IMR-90 (cell line): Measurements from ENCODE around the gene EBI3. TPM values are rescaled to one million over a fixed set of nuclear protein-coding genes. Genes with fewer than 3 reads are reported as not detected.
"Not testable (repeated sequence)": the region's sequence is repeated elsewhere in the genome, so short reads cannot be mapped to it uniquely, and the experiment has no call there.

Experiments used
- ATAC-seq: fragments of 200-7000 bp; cut with Tn5 transposase; 2 replicates; pipeline ENCODE4 v1.9.1; 2020; ENCODE audit warnings: low read depth, mild to moderate bottlenecking, moderate library complexity
- BruUV-seq: library from RNA; stranded (reverse); fragments of 400-500 nt; replicated peaks from 2 replicates; lab custom pipeline; 2021; lab: Mats Ljungman, UMichigan
- CTCF ChIA-PET: fragments of 300-600 bp; formaldehyde crosslinking; extraction: SDS; loops from one replicate; lab custom pipeline; 2021; ENCODE audit warnings: antibody characterized with exemption; lab: Yijun Ruan, JAX
- POLR2A ChIA-PET: fragments of 300-600 bp; sonication (Branson Sonifier 250); formaldehyde crosslinking; loops from one replicate; lab custom pipeline; 2022; ENCODE audit warnings: antibody characterized with exemption; ENCODE audit not compliant: unreplicated experiment; lab: Charles Lee
- DNase-seq: peaks from one replicate; pipeline ENCODE4 v3.0.0; 2013
- H2AFZ ChIP-seq: replicated peaks from 2 replicates; pipeline ENCODE3; 2013; ENCODE audit warnings: low read length, mild to moderate bottlenecking; ENCODE audit not compliant: poor library complexity
- H2AK5ac ChIP-seq: 2 replicates; pipeline ENCODE4 v1.6.1; 2013; ENCODE audit warnings: low read depth, low read length, inconsistent platforms
- H2AK9ac ChIP-seq: replicated peaks from 2 replicates; pipeline ENCODE3; 2013; ENCODE audit warnings: mild to moderate bottlenecking, low read depth, low read length, moderate library complexity; ENCODE audit not compliant: poor library complexity
- H2BK120ac ChIP-seq: 2 replicates; pipeline ENCODE4 v1.6.1; 2013; ENCODE audit warnings: low read depth, low read length, inconsistent platforms
- H2BK15ac ChIP-seq: 3 replicates; pipeline ENCODE4 v1.6.1; 2013; ENCODE audit warnings: low read depth, low read length, inconsistent platforms
- H2BK20ac ChIP-seq: 2 replicates; pipeline ENCODE4 v1.6.1; 2013; ENCODE audit warnings: low read depth, mild to moderate bottlenecking, inconsistent platforms, low read length, moderate library complexity
- H2BK5ac ChIP-seq: 2 replicates; pipeline ENCODE4 v1.6.1; 2013; ENCODE audit warnings: mild to moderate bottlenecking, low read depth, low read length, inconsistent platforms; ENCODE audit not compliant: poor library complexity, severe bottlenecking
- H3K14ac ChIP-seq: replicated peaks from 2 replicates; pipeline ENCODE4 v1.6.1; 2013; ENCODE audit warnings: low read depth, low read length, inconsistent platforms
- H3K18ac ChIP-seq: 2 replicates; pipeline ENCODE4 v1.6.1; 2013; ENCODE audit warnings: low read depth, low read length, control low read depth
- H3K23ac ChIP-seq: 2 replicates; pipeline ENCODE4 v1.6.1; 2013; ENCODE audit warnings: low read depth, low read length, inconsistent platforms
- H3K27ac ChIP-seq: 2 replicates; pipeline ENCODE4 v1.5.1; 2013; ENCODE audit warnings: mild to moderate bottlenecking, control low read depth, low read length; ENCODE audit not compliant: insufficient read depth
- H3K27me3 ChIP-seq: 2 replicates; pipeline ENCODE4 v1.6.1; 2013; ENCODE audit warnings: low read length; ENCODE audit not compliant: control insufficient read depth, insufficient read depth
- H3K36me3 ChIP-seq: 2 replicates; pipeline ENCODE4 v1.6.1; 2013; ENCODE audit warnings: low read length, mixed read lengths; ENCODE audit not compliant: control insufficient read depth, insufficient read depth
- H3K4ac ChIP-seq: 2 replicates; pipeline ENCODE4 v1.6.1; 2013; ENCODE audit warnings: low read depth, low read length, inconsistent platforms
- H3K4me1 ChIP-seq: 2 replicates; pipeline ENCODE4 v1.6.1; 2013; ENCODE audit warnings: low read length, mixed read lengths; ENCODE audit not compliant: control insufficient read depth, insufficient read depth
- H3K4me2 ChIP-seq: 2 replicates; pipeline ENCODE4 v1.6.1; 2013; ENCODE audit warnings: low read depth, mild to moderate bottlenecking, control low read depth, low read length, moderate library complexity
- H3K4me3 ChIP-seq: 2 replicates; pipeline ENCODE4 v1.5.1; 2013; ENCODE audit warnings: low read depth, mild to moderate bottlenecking, control low read depth, low read length, moderate library complexity; ENCODE audit not compliant: insufficient read depth
- H3K56ac ChIP-seq: 2 replicates; pipeline ENCODE4 v1.6.1; 2013; ENCODE audit warnings: low read length, inconsistent platforms; ENCODE audit not compliant: insufficient read depth; ENCODE audit errors: extremely low read depth
- H3K79me1 ChIP-seq, 2 experiments: 2 replicates each; pipeline ENCODE4 v1.6.1; 2013; ENCODE audit warnings: low read length in 2 of 2, inconsistent platforms in 1 of 2, low read depth in 1 of 2
- H3K9ac ChIP-seq: 2 replicates; pipeline ENCODE4 v1.6.1; 2013; ENCODE audit warnings: low read depth, low read length, control low read depth
- H3K9me1 ChIP-seq: 2 replicates; pipeline ENCODE4 v1.6.1; 2013; ENCODE audit warnings: low read length, inconsistent platforms; ENCODE audit not compliant: insufficient read depth
- H3K9me3 ChIP-seq: 2 replicates; pipeline ENCODE4 v1.6.1; 2013; ENCODE audit warnings: low read length; ENCODE audit not compliant: control insufficient read depth, insufficient read depth
- H4K20me1 ChIP-seq: 2 replicates; pipeline ENCODE4 v1.6.1; 2013; ENCODE audit warnings: low read length, inconsistent platforms; ENCODE audit not compliant: insufficient read depth
- H4K5ac ChIP-seq: 2 replicates; pipeline ENCODE4 v1.6.1; 2013; ENCODE audit warnings: mild to moderate bottlenecking, low read depth, low read length, control low read depth
- H4K8ac ChIP-seq, 2 experiments: 2 replicates each; pipeline ENCODE4 v1.6.1; 2013; ENCODE audit warnings: low read depth in 2 of 2, low read length in 2 of 2, control low read depth in 1 of 2, inconsistent platforms in 1 of 2
- H4K91ac ChIP-seq: 2 replicates; pipeline ENCODE4 v1.6.1; 2013; ENCODE audit warnings: low read depth, low read length, inconsistent platforms; ENCODE audit not compliant: insufficient read depth
- WGBS, 2 experiments: methylation state at CpG; one replicate each; pipeline versions ENCODE4 v1.1.5 to v1.1.7; 2013; ENCODE audit warnings: missing lambda C conversion rate in 2 of 2; ENCODE audit not compliant: insufficient read length in 1 of 2; ENCODE audit errors: extremely low coverage in 2 of 2; 5-methylcytosine and 5-hydroxymethylcytosine counted together
- dilution Hi-C: fragments of 300-500 bp; cut with HindIII; formaldehyde crosslinking; loops from one replicate; pipeline ENCODE4 v1.14.3; 2018; ENCODE audit warnings: low sequenced_read_pairs; ENCODE audit not compliant: unreplicated experiment
- in situ Hi-C: fragments of 300-500 bp; cut with MboI; formaldehyde crosslinking; loops from 3 replicates; pipeline ENCODE4 v1.14.3; 2019; ENCODE audit warnings: low sequenced_read_pairs, inconsistent platforms, mixed read lengths
- intact Hi-C: fragments of 100-400 bp; cut with micrococcal nuclease; formaldehyde crosslinking; loops from 2 replicates; pipeline ENCODE4 v1.10.0; 2022
- polyA plus RNA-seq, 3 experiments: library from polyadenylated mRNA; depleted of rRNA; stranded (reverse); fragments of >200 nt; gene quantifications; 2 replicates each; pipeline ENCODE4 v1.2.3, GENCODE V29; 2012; ENCODE audit warnings: low replicate concordance in 1 of 3
- total RNA-seq: library from RNA; depleted of rRNA; stranded (reverse); fragments of >200 nt; gene quantifications from 2 replicates; pipeline ENCODE4 v1.2.3, GENCODE V29; 2012

The EBI3 gene
- total and polyA plus RNA-seq, 2 of the 4 experiments (the other 2 are of a cell fraction): 0.36 to 2.7 TPM

- H3K4me1 ChIP-seq, H3K9me1 ChIP-seq, ATAC-seq, H4K20me1 ChIP-seq, H3K4me3 ChIP-seq, H2AK9ac ChIP-seq, H3K56ac ChIP-seq, H2BK15ac ChIP-seq, H2BK5ac ChIP-seq, H3K23ac ChIP-seq, H2AK5ac ChIP-seq, H3K9ac ChIP-seq, in situ Hi-C loops, H2BK120ac ChIP-seq, CTCF ChIA-PET, H3K9me3 ChIP-seq, H3K4ac ChIP-seq, H4K91ac ChIP-seq, H4K8ac ChIP-seq, POLR2A ChIA-PET, BruUV-seq, H3K18ac ChIP-seq, H2AFZ ChIP-seq, H3K27ac ChIP-seq, DNase-seq, H3K79me1 ChIP-seq, intact Hi-C loops, H2BK20ac ChIP-seq, H4K5ac ChIP-seq, dilution Hi-C loops, H3K14ac ChIP-seq, H3K36me3 ChIP-seq, H3K4me2 ChIP-seq: not testable (repeated sequence)
- peaks cover 10% of the 10 kb centered on the region for H3K27me3 ChIP-seq
- no CpG with 5 or more reads among the region's 6 CpGs for WGBS, 2 experiments
These were observed 914 bp downstream of the EBI3 start for GRCh38 chr19:4230237-4230636.

GRCh38 chr19:4231521-4231920 lies 2.2 kb downstream of the EBI3 start:
- H3K14ac ChIP-seq, H4K8ac ChIP-seq, POLR2A ChIA-PET, H3K4me3 ChIP-seq, H3K79me1 ChIP-seq, H2BK20ac ChIP-seq, H3K27ac ChIP-seq, H3K4me2 ChIP-seq, H2AFZ ChIP-seq, DNase-seq, ATAC-seq, H2AK9ac ChIP-seq, H4K20me1 ChIP-seq, H3K56ac ChIP-seq, CTCF ChIA-PET, H3K36me3 ChIP-seq, H3K18ac ChIP-seq, H3K4me1 ChIP-seq, H3K9me1 ChIP-seq, H2BK120ac ChIP-seq, intact Hi-C loops, in situ Hi-C loops, H3K4ac ChIP-seq, H2AK5ac ChIP-seq, H3K9me3 ChIP-seq, dilution Hi-C loops, H2BK15ac ChIP-seq, H4K91ac ChIP-seq, BruUV-seq, H3K9ac ChIP-seq, H2BK5ac ChIP-seq, H4K5ac ChIP-seq, H3K23ac ChIP-seq: not testable (repeated sequence)
- H3K27me3 ChIP-seq: peaks cover 10% of the 10 kb centered on the region
- WGBS, 2 experiments: 82% methylated on average over 3 of the region's 6 CpGs; no CpG with 5 or more reads in 1 of the 2 experiments
